GM08714 (cell line): Measurements from ENCODE around the gene ZDHHC12.
A peak's percentile ranks its signal among the peaks of the same experiment; 100 is the strongest.

Experiments
- H3K4me3 ChIP-seq: fragments of 200-500 bp; sonication (Bioruptor generic); 2 replicates; pipeline ENCODE4 v1.5.1; 2014; ENCODE audit warnings: mild to moderate bottlenecking, low read length, inconsistent platforms
- ZNF274 ChIP-seq: IDR thresholded peaks from 2 replicates; pipeline ENCODE4 v1.6.1; 2012; ENCODE audit warnings: mild to moderate bottlenecking, low read depth, low read length

The ZDHHC12 gene, protein sequence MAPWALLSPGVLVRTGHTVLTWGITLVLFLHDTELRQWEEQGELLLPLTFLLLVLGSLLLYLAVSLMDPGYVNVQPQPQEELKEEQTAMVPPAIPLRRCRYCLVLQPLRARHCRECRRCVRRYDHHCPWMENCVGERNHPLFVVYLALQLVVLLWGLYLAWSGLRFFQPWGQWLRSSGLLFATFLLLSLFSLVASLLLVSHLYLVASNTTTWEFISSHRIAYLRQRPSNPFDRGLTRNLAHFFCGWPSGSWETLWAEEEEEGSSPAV

DNA sequence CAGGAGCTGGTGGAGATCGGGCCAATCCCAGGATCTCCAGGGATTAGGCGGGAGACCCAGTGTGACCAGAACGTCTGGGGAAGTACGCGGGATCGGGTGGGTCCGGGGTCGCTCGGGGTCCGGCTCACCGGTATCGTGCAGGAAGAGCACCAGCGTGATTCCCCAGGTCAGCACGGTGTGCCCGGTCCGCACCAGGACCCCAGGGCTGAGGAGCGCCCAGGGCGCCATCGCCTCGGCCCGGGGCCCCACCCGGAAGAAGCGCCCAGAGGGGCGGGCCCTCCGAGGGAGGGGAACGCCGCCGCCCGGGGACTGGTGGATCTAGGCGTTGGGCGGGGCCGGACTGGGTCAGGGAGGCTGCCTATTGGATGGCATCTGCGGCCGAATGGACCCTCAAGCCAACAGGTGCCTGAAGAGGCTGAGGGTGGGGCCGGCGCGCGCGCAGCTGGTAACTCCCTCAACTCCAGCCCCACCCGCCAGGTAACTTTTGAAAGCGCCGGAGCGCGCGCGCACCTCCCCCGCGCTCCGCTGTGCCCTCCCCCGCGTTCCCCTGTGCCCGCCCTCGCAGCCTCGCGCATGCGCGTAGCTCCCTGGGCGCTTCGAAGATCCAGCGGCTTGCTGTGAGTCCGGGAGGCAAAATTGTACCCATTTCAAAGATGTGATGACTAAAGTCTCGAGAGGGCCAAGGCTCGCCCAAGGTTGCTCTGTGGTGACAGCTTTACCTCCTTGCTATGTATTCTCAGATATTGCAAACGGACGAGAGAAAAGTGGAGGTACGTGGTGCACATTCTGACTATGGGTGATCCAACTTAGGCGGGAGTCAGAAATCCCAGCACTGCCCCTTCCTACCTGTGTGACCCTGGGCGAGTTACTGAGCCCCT is at the start of gene ZDHHC12:
TSS of gene ZDHHC12 (minus strand) at position 262 of the 878 bp plus-strand sequence. CDS start at position 228, 34 bp downstream.
- TF ChIP-seq ZNF274, result no peak
- H3K4me3 ChIP-seq, result peak within 1 kb of the TSS; percentile 85

GRCh38 chr9:128773049-128773448 is 49.1 kb upstream of the ZDHHC12 start:
- H3K4me3 ChIP-seq, result no peak overlapping the region
- TF ChIP-seq ZNF274, result no peak

GRCh38 chr9:128771745-128772519 is 48.0 kb upstream of the ZDHHC12 start, which contains the start of gene ZER1:
ZER1 (minus strand) TSS chr9:128771927; CDS start chr9:128755565, 16,362 bp downstream.
- H3K4me3 ChIP-seq, result peak within 1 kb of the TSS; percentile 90
- TF ChIP-seq ZNF274, result no peak

DNA sequence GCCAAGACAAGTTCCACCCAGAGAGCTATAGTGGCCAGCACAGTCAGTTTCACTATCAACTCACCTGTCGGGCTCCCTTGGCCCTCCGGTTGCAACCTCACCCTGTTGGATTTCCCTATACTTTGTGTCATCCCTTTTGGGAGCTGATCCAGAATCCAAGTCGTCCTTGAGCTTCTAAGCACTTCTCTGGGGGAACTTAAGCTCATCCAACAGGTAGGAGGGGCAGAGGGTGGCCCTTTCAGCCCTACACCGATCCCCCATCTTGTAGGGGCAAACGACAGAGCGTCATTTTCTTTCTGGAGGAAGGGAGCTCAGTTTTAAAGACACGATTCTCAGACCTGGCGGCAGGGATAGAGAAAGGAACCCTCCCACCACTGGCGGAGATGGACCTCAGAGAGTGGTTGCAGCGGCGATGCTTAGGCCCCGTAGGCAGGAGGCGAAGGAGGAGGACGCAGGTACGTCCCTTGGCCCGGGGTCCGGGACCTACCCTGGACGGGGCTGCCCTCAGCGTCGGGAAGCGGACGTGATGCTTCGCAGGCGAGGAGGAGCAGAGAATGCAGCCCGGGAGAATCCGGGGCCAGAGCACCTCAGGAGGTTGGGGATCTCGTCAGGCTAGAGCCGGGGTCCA is 47.3 kb upstream of the ZDHHC12 start:
- peak overlapping the region; percentile 90 for H3K4me3 ChIP-seq

DNA sequence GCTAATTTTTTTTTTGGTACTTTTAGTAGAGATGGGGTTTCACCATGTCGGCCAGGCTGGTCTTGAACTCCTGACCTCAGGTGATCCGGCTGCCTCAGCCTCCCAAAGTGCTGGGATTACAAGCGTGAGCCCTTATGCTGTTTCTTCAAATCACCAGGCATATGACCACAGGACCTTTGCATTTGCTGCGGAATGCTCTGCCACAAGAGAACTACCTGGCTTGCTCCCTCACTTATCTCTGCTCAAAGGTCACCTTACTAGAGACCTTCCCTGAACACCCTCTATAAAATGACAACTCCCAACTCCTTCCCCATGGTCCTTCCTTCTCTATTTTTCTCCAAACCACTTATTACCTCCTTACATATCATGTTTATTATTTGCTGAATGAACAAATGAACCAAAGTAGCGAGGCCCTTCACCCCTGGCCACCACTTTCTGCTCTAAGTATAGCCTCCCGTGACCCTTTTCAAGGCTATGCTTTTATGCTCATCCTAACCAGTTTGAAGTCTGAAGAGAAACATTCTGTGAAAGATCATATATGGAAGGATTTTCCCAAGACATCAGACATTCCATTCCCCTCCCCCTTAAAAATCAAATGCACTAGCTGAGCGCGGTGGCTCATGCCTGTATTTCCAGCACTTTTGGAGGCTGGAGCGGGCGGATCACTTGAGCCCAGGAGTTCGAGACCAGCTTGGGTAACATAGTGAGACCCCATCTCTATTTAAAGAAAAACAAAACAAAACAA is 46.5 kb upstream of the ZDHHC12 start:
- TF ChIP-seq ZNF274, result no peak
- peak overlapping the region; percentile 90 for H3K4me3 ChIP-seq

More for the DNA sequence above, 47.3 kb upstream of the ZDHHC12 start:
- TF ChIP-seq ZNF274, result no peak

DNA sequence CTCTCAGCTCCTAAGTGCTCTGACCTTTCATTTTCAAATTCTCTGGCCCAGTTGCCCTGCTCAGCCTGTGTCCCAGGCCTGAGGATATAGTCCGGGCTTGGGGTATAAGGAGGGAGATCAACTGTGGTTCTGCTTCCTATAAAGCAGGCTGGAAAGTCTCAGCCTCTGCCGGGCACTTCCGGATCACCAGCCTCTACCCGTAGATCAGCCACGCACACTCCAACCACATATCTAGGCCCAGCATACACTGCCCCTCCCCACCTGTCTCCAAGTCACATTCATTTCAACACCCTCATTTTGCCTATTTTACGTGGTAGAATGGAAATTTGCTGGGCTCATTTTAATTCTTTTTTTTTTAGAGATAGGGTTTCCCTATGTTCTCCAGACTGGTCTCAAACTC is 44.7 kb upstream of the ZDHHC12 start:
- no peak for TF ChIP-seq ZNF274
- no peak overlapping the region for H3K4me3 ChIP-seq

- TF ChIP-seq ZNF274, result no peak
Measured at GRCh38 chr9:128765499-128765898, 41.6 kb upstream of the ZDHHC12 start.

DNA sequence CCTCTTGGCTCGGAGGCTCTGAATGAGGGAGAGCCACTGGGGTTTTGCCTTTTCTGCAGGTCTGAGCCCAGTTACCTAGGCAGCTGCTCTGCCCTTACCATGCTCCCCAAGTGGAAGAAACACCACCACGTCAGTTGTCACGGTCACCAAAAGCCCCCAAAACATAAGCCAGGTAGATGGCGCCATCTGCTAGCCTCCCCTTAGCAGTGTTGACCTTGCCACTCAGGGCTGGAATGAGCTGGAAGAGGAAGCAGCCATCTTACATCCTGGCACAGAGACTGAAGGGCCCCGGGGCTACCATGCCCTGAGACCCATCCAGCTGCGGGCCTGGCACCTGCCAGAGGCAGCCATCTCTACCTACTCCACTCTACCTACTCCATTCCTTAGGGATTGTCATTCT is 40.4 kb upstream of the ZDHHC12 start:
- TF ChIP-seq ZNF274, result no peak
- H3K4me3 ChIP-seq, result no peak overlapping the region

More at GRCh38 chr9:128765499-128765898, 41.6 kb upstream of the ZDHHC12 start:
- no peak overlapping the region for H3K4me3 ChIP-seq

DNA sequence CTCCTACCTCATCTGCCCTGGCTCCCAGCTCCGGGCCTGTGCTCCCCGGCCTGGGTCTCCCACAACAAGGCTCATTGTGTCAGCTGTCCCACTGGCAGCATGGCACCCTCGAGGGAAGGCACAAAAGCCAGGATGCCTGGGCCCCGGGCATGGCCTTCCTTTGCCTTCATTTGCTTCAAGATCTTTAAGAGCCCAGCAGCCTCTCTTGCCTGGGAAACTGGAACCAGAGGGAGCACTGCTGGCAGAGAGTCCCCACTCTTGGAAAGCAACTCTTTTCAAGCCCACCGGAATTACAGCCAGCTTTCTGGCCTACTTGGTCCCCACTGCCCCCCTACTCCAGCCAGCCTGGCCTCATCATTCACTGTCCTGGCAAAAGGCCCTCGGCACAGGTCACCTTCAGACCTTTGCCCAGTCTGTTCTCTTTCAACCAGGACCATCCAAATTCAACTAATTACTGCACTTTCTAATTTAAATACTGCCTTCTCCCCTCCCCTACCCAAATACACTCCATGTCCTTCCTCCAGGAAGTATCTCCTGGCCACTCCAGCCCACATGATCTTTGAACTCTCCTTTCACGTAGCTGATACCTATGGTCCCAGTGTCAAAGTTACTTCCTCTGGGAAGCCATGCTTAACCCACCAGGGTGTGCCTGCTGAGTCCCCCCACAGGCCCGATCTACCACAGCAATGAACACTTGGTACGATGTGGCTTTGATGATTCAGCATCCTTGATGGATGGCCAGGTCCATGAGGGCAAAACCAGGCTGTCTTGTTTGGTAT is 38.9 kb upstream of the ZDHHC12 start:
- no peak for TF ChIP-seq ZNF274
- no peak overlapping the region for H3K4me3 ChIP-seq

GRCh38 chr9:128757602-128758001 is 33.7 kb upstream of the ZDHHC12 start:
- H3K4me3 ChIP-seq, result no peak overlapping the region
- TF ChIP-seq ZNF274, result no peak

GRCh38 chr9:128753627-128754026 is 29.7 kb upstream of the ZDHHC12 start:
- no peak for TF ChIP-seq ZNF274
- no peak overlapping the region for H3K4me3 ChIP-seq

DNA sequence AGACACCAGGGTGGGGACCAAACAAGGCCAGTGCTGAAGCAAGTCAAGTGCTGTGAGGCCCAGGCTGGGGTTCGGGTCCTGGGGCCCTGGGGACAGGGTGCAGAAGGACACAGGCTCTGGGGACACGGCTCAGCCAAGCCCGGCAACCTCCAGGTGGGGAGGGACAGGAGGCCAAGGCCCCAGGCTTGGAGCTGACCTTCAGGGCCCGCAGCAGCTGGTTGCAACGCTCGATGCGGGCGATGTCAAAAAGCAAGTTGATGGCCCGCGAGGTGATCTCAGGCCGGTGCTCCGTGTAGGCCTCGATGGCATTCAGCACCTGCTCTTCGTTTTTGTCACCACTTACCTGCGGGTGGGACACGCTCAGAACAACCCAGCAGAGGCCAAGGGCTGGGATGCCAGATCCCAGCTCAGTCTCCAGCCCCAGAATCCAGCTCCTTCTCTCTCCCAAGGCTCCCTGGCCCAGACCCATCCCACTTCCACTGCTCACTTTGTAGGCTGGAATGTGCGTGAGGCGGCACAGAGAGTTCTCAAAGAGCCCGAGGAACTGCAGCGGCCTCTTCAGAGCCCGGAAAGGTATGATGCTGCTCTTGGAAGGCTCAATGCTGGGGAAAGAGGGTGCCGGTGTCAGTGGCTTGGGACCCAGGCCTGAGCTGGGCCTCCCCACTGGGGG is 27.1 kb upstream of the ZDHHC12 start:
- no peak for TF ChIP-seq ZNF274
- H3K4me3 ChIP-seq, result no peak overlapping the region
